HepG2 (cell line): ENCODE measurements around the gene WNT3. TPM values are rescaled to one million over a fixed set of nuclear protein-coding genes. Genes with fewer than 3 reads are reported as not detected.

ENCODE experiments used
- HDAC2 ChIP-seq: sonication (generic); formaldehyde crosslinking; IDR thresholded peaks from 2 replicates; pipeline ENCODE4 v1.4.0; 2020; ENCODE audit warnings: missing genetic modification reagents
- MAZ ChIP-seq, 2 experiments: sonication (generic) in 1 of 2; formaldehyde crosslinking in 1 of 2; IDR thresholded peaks; 2 replicates each; pipeline versions ENCODE4 v1.5.0 to v1.6.1; 2012 to 2020; ENCODE audit warnings: low read depth in 2 of 2, mild to moderate bottlenecking in 2 of 2, borderline replicate concordance in 1 of 2, improper control_type of control experiment in 1 of 2, low read length in 1 of 2, missing genetic modification reagents in 1 of 2, moderate library complexity in 1 of 2
- MBNL3 ChIP-seq: fragments of 250-450 bp; sonication (Bioruptor Pico); conservative IDR thresholded peaks from 2 replicates; pipeline ENCODE4 v1.8.0; 2022; ENCODE audit warnings: mild to moderate bottlenecking, inconsistent platforms
- RCOR2 ChIP-seq: IDR thresholded peaks from 2 replicates; pipeline ENCODE4 v1.6.1; 2016; ENCODE audit warnings: missing biosample characterization, missing genetic modification reagents
- RELA ChIP-seq: sonication (generic); formaldehyde crosslinking; IDR thresholded peaks from 2 replicates; pipeline ENCODE4 v1.4.0; 2020; ENCODE audit warnings: missing genetic modification reagents
- RFXAP ChIP-seq: sonication (generic); formaldehyde crosslinking; IDR thresholded peaks from 2 replicates; pipeline ENCODE4 v1.4.0; 2020; ENCODE audit warnings: missing genetic modification reagents, borderline replicate concordance
- SETDB1 ChIP-seq: sonication (generic); formaldehyde crosslinking; IDR thresholded peaks from 2 replicates; pipeline ENCODE4 v1.5.1; 2020; ENCODE audit warnings: missing genetic modification reagents, mild to moderate bottlenecking, borderline replicate concordance
- SP2 ChIP-seq: sonication (generic); formaldehyde crosslinking; IDR thresholded peaks from 2 replicates; pipeline ENCODE4 v1.5.1; 2020; ENCODE audit warnings: mild to moderate bottlenecking, missing genetic modification reagents
- TBX3 ChIP-seq: fragments of 450-650 bp; IDR thresholded peaks from 2 replicates; pipeline ENCODE4 v1.6.1; 2017; ENCODE audit warnings: antibody characterized with exemption, mild to moderate bottlenecking, inconsistent platforms, borderline replicate concordance
- ZNF101 ChIP-seq: sonication (generic); formaldehyde crosslinking; IDR thresholded peaks from 2 replicates; pipeline ENCODE4 v1.4.0; 2020; ENCODE audit warnings: mild to moderate bottlenecking, low read depth, missing genetic modification reagents, borderline replicate concordance
- ZNF230 ChIP-seq: sonication (generic); formaldehyde crosslinking; IDR thresholded peaks from 2 replicates; pipeline ENCODE4 v1.4.0; 2020; ENCODE audit warnings: mild to moderate bottlenecking, missing genetic modification reagents
- ZNF670 ChIP-seq: sonication (generic); formaldehyde crosslinking; IDR thresholded peaks from 2 replicates; pipeline ENCODE4 v1.8.0; 2022; ENCODE audit warnings: mild to moderate bottlenecking, missing genetic modification reagents, borderline replicate concordance
- ZNF713 ChIP-seq: sonication (generic); formaldehyde crosslinking; IDR thresholded peaks from 2 replicates; pipeline ENCODE4 v1.4.0; 2020; ENCODE audit warnings: mild to moderate bottlenecking, missing genetic modification reagents
- polyA plus RNA-seq, 8 experiments: library from polyadenylated mRNA; depleted of rRNA in 3 of 8; stranded (reverse) in 7 of 8; unstranded in 1 of 8; fragments of >200 nt; fragmentation: Illumina TruSeq in 4 of 8; extraction: Trizol in 4 of 8; gene quantifications; 2 replicates each; pipeline versions ENCODE4 v1.2.1 to v1.2.3, GENCODE V29; 2011 to 2016; ENCODE audit warnings: low read depth in 4 of 8, missing spikeins in 1 of 8, mixed read lengths in 1 of 8; ENCODE audit not compliant: insufficient read depth in 1 of 8
- total RNA-seq, 5 experiments: library from RNA; depleted of rRNA; stranded (reverse); fragments of >200 nt; fragmentation: Illumina TruSeq; extraction: Trizol; gene quantifications; 2 replicates each; pipeline ENCODE4 v1.2.3, GENCODE V29; 2016; ENCODE audit warnings: low read depth in 1 of 5
- TF ChIP-seq, protein P1 (sequence below): sonication (generic); formaldehyde crosslinking; IDR thresholded peaks from 2 replicates; pipeline ENCODE4 v1.9.0; 2021; ENCODE audit warnings: mild to moderate bottlenecking, missing genetic modification reagents
- TF ChIP-seq, protein P2 (sequence below): sonication (generic); formaldehyde crosslinking; IDR thresholded peaks from 2 replicates; pipeline ENCODE4 v1.8.0; 2022; ENCODE audit warnings: missing genetic modification reagents, mild to moderate bottlenecking, borderline replicate concordance
- TF ChIP-seq, protein P3 (sequence below): sonication (generic); formaldehyde crosslinking; IDR thresholded peaks from 2 replicates; pipeline ENCODE4 v1.4.0; 2020; ENCODE audit warnings: missing genetic modification reagents, borderline replicate concordance

Gene WNT3
- total and polyA plus RNA-seq, 2 of the 13 experiments (the other 11 are each of a cell fraction or from before 2014, with no cell fraction given): 8.5 to 10.3 TPM

DNA sequence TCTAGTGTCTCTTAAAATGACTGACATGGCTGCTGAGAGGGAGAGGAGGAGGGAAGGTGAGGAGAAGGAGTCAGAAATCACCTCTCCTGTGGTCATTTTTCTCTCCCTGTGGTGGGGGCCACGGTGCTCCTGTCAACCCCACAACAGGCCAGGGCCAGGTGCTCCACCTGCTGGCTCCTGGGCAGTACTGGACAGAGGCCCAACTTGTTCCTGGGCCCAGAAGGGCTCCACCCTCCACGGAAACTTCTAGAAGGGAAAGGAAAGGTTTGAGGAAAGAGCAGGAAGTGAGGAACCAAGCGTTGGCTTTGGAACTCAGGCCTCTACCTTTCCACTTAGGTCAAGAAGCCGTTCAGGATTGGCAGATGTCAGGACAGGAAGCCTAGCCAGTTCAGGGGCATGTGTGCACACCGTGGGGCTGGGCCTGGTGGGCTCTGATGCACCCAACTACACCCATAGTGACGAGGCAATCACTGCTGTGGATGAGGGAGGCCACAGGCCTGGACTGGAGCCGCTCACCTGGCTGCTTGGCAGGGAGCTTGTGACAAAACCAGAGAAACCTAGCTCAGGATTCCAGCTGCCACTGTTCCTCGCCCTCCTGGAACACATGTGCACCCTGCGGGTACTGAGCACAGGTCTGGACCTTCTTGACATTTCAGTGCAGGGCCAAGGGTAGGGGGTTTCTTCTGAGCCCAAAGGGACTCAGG, 36.1 kb downstream of the WNT3 start (continued):
- TF ChIP-seq, protein P1, sequence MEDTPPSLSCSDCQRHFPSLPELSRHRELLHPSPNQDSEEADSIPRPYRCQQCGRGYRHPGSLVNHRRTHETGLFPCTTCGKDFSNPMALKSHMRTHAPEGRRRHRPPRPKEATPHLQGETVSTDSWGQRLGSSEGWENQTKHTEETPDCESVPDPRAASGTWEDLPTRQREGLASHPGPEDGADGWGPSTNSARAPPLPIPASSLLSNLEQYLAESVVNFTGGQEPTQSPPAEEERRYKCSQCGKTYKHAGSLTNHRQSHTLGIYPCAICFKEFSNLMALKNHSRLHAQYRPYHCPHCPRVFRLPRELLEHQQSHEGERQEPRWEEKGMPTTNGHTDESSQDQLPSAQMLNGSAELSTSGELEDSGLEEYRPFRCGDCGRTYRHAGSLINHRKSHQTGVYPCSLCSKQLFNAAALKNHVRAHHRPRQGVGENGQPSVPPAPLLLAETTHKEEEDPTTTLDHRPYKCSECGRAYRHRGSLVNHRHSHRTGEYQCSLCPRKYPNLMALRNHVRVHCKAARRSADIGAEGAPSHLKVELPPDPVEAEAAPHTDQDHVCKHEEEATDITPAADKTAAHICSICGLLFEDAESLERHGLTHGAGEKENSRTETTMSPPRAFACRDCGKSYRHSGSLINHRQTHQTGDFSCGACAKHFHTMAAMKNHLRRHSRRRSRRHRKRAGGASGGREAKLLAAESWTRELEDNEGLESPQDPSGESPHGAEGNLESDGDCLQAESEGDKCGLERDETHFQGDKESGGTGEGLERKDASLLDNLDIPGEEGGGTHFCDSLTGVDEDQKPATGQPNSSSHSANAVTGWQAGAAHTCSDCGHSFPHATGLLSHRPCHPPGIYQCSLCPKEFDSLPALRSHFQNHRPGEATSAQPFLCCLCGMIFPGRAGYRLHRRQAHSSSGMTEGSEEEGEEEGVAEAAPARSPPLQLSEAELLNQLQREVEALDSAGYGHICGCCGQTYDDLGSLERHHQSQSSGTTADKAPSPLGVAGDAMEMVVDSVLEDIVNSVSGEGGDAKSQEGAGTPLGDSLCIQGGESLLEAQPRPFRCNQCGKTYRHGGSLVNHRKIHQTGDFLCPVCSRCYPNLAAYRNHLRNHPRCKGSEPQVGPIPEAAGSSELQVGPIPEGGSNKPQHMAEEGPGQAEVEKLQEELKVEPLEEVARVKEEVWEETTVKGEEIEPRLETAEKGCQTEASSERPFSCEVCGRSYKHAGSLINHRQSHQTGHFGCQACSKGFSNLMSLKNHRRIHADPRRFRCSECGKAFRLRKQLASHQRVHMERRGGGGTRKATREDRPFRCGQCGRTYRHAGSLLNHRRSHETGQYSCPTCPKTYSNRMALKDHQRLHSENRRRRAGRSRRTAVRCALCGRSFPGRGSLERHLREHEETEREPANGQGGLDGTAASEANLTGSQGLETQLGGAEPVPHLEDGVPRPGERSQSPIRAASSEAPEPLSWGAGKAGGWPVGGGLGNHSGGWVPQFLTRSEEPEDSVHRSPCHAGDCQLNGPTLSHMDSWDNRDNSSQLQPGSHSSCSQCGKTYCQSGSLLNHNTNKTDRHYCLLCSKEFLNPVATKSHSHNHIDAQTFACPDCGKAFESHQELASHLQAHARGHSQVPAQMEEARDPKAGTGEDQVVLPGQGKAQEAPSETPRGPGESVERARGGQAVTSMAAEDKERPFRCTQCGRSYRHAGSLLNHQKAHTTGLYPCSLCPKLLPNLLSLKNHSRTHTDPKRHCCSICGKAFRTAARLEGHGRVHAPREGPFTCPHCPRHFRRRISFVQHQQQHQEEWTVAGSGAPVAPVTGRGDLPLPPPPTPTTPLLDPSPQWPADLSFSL (CRISPR knock-in tag): no peak
- TF ChIP-seq ZNF670 (CRISPR knock-in tag): no peak
- peak; percentile 94; the same call in 1 of the 2 replicates for TF ChIP-seq MAZ (IDR thresholded peaks at IDR 0.05; ENCODE audit: borderline replicate concordance, low read depth, low read length)
- TF ChIP-seq MAZ (CRISPR knock-in tag; IDR thresholded peaks at IDR 0.05; ENCODE audit: low read depth): peak; percentile 93
- no peak for TF ChIP-seq RFXAP (CRISPR knock-in tag)
- TF ChIP-seq ZNF230 (CRISPR knock-in tag): peak; percentile 25; the same call in 1 of the 2 replicates
- TF ChIP-seq MBNL3 (CRISPR knock-in tag): no peak
- TF ChIP-seq ZNF713 (CRISPR knock-in tag): 0 out of 2 replicates have a peak, but pooled peaks have one; percentile 26
- TF ChIP-seq SP2 (CRISPR knock-in tag): no peak
- no peak for TF ChIP-seq HDAC2 (CRISPR knock-in tag)
- no peak; the same call in 1 of the 2 replicates for TF ChIP-seq ZNF101
- TF ChIP-seq, protein P2, sequence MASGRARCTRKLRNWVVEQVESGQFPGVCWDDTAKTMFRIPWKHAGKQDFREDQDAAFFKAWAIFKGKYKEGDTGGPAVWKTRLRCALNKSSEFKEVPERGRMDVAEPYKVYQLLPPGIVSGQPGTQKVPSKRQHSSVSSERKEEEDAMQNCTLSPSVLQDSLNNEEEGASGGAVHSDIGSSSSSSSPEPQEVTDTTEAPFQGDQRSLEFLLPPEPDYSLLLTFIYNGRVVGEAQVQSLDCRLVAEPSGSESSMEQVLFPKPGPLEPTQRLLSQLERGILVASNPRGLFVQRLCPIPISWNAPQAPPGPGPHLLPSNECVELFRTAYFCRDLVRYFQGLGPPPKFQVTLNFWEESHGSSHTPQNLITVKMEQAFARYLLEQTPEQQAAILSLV (CRISPR knock-in tag): no peak
- TF ChIP-seq RELA: no peak
- TF ChIP-seq SETDB1 (CRISPR knock-in tag): no peak
- no peak for TF ChIP-seq TBX3
- TF ChIP-seq RCOR2 (CRISPR knock-in tag): no peak
- TF ChIP-seq, protein P3, sequence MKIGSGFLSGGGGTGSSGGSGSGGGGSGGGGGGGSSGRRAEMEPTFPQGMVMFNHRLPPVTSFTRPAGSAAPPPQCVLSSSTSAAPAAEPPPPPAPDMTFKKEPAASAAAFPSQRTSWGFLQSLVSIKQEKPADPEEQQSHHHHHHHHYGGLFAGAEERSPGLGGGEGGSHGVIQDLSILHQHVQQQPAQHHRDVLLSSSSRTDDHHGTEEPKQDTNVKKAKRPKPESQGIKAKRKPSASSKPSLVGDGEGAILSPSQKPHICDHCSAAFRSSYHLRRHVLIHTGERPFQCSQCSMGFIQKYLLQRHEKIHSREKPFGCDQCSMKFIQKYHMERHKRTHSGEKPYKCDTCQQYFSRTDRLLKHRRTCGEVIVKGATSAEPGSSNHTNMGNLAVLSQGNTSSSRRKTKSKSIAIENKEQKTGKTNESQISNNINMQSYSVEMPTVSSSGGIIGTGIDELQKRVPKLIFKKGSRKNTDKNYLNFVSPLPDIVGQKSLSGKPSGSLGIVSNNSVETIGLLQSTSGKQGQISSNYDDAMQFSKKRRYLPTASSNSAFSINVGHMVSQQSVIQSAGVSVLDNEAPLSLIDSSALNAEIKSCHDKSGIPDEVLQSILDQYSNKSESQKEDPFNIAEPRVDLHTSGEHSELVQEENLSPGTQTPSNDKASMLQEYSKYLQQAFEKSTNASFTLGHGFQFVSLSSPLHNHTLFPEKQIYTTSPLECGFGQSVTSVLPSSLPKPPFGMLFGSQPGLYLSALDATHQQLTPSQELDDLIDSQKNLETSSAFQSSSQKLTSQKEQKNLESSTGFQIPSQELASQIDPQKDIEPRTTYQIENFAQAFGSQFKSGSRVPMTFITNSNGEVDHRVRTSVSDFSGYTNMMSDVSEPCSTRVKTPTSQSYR (CRISPR knock-in tag): no peak; the same call in 1 of the 2 replicates
